Colonic mucosa (tissue), 4 donors: Measurements from ENCODE around the gene SCUBE2. TPM values are rescaled to one million over a fixed set of nuclear protein-coding genes. Genes with fewer than 3 reads are reported as not detected.

Experiments
- DNase-seq: peaks from one replicate; pipeline ENCODE4 v3.0.0-alpha.2; 2020
- H3K27ac ChIP-seq: fragments of 200-600 bp; one replicate; pipeline ENCODE4 v1.8.0; 2021
- H3K27me3 ChIP-seq: fragments of 200-600 bp; one replicate; pipeline ENCODE4 v1.8.0; 2021
- H3K36me3 ChIP-seq: fragments of 200-600 bp; one replicate; pipeline ENCODE4 v1.8.0; 2021
- H3K4me1 ChIP-seq: fragments of 200-600 bp; one replicate; pipeline ENCODE4 v1.8.0; 2021; ENCODE audit warnings: mild to moderate bottlenecking
- H3K4me3 ChIP-seq: fragments of 200-600 bp; one replicate; pipeline ENCODE4 v1.8.0; 2021
- H3K9ac ChIP-seq, 2 donors: one replicate each; pipeline ENCODE4 v1.7.0; 2013; ENCODE audit warnings: control low read depth in 2 of 2, low read depth in 2 of 2, low read length in 2 of 2
- H3K9me3 ChIP-seq: fragments of 200-600 bp; one replicate; pipeline ENCODE4 v1.8.0; 2021
- CTCF ChIP-seq: fragments of 200-600 bp; IDR thresholded peaks from one replicate; pipeline ENCODE4 v1.8.0; 2022; ENCODE audit warnings: antibody characterized with exemption, mild to moderate bottlenecking
- intact Hi-C: fragments of 100-400 bp; cut with DNase I; formaldehyde crosslinking; loops from one replicate; pipeline ENCODE4 v1.14.1; 2022
- total RNA-seq, 2 donors: library from RNA; stranded (reverse); fragmentation: NEBNext Ultra II Directional in 1 of 2; extraction: Animal tissue kit (Norgen Biotek cat#: 25700) in 1 of 2; gene quantifications; one replicate each; pipeline ENCODE4 v1.2.1, GENCODE V29; 2021
- donor health status: healthy.
- donor health status: DM: no; HTN: no; CAD: no.
- donor health status: DM: no; HTN: no; CAD: no.

Gene SCUBE2
- total RNA-seq, 2 donors from 2014 or later: 2.5 to 7.5 TPM

- TF ChIP-seq CTCF: no peak
- Histone ChIP-seq H3K9ac (no peak overlapping the region), H3K4me1 (no peaks in the 10 kb centered on the region), H3K4me3 (no peak overlapping the region), H3K36me3 (no peaks in the 10 kb centered on the region), H3K27me3 (no peaks in the 10 kb centered on the region), H3K27ac (no peak overlapping the region), H3K9me3 (no peaks in the 10 kb centered on the region)
- DNase-seq: no peak
- intact Hi-C loops: no loop called here
Observed at GRCh38 chr11:9076661-9077060, 14.7 kb downstream of the SCUBE2 start.

- no peak overlapping the region for H3K27ac ChIP-seq
- TF ChIP-seq CTCF: no peak
- intact Hi-C loops: no loop called here
- no peak overlapping the region for H3K9ac ChIP-seq
- no peaks in the 10 kb centered on the region for H3K9me3 ChIP-seq
- no peaks in the 10 kb centered on the region for H3K4me1 ChIP-seq
- no peak overlapping the region for H3K4me3 ChIP-seq
- no peak for DNase-seq
- no peaks in the 10 kb centered on the region for H3K36me3 ChIP-seq
- H3K27me3 ChIP-seq: no peaks in the 10 kb centered on the region
Observed at GRCh38 chr11:9076046-9076445, 15.4 kb downstream of the SCUBE2 start.

GRCh38 chr11:9075556-9075955 lies 15.8 kb downstream of the SCUBE2 start:
- no peak overlapping the region for H3K4me3 ChIP-seq
- no peaks in the 10 kb centered on the region for H3K36me3 ChIP-seq
- H3K9me3 ChIP-seq: no peaks in the 10 kb centered on the region
- intact Hi-C loops: no loop called here
- TF ChIP-seq CTCF: no peak
- no peak overlapping the region for H3K9ac ChIP-seq
- H3K4me1 ChIP-seq: no peaks in the 10 kb centered on the region
- H3K27ac ChIP-seq: no peak overlapping the region
- DNase-seq: no peak
- H3K27me3 ChIP-seq: no peaks in the 10 kb centered on the region

- no peak for TF ChIP-seq CTCF
- Histone ChIP-seq H3K9ac (no peak overlapping the region), H3K27ac (no peak overlapping the region), H3K4me3 (no peak overlapping the region), H3K9me3 (no peaks in the 10 kb centered on the region), H3K36me3 (no peaks in the 10 kb centered on the region), H3K4me1 (no peaks in the 10 kb centered on the region), H3K27me3 (no peaks in the 10 kb centered on the region)
- no peak for DNase-seq
- intact Hi-C loops: no loop called here
Observed at GRCh38 chr11:9074338-9075029, 16.9 kb downstream of the SCUBE2 start.

GRCh38 chr11:9073466-9074225 lies 17.8 kb downstream of the SCUBE2 start:
- Histone ChIP-seq H3K27me3 (no peaks in the 10 kb centered on the region), H3K9me3 (no peaks in the 10 kb centered on the region), H3K36me3 (no peaks in the 10 kb centered on the region), H3K27ac (no peak overlapping the region), H3K9ac (no peak overlapping the region), H3K4me3 (no peak overlapping the region), H3K4me1 (no peaks in the 10 kb centered on the region)
- intact Hi-C loops: no loop called here
- no peak for DNase-seq
- TF ChIP-seq CTCF: no peak
